Epidermal melanocyte (primary cell): Measurements from ENCODE around the gene CACFD1.

ENCODE experiments used
- DNase-seq: peaks from one replicate; pipeline ENCODE4 v3.0.0; 2011; ENCODE audit warnings: low spot score; ENCODE audit not compliant: insufficient read length

Gene CACFD1

DNA sequence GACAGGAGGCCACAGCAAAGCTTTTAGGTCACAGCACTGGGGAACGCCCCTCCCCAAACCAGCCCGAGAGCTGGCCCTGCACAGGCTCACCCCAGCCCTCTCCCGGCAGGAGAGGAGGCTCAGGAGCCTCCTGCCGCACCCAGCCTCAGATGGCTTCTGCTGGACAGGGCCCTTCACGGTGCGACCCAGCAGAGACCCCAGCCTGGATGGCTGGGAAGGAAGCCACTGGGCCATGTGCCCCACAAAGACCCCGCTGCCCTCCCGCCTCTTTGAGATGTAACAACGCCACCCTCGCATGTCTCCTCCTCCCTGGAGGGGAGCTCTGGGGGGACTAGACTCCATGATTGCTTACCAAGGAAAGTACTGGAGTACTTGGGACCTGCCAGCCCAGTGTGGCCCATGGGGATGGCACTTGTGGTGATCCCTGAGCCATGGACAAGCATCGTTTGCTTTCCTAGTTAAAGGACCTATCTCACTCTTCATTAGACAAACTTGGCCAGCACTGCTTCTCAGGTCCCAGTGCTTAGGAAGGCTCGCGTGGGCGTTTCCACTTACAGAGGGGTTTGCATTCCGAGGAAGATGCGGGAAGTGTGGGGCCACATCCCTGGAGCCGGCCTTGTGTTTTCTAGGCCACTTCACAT, 56.0 kb downstream of the CACFD1 start:
- no peak for DNase-seq

DNA sequence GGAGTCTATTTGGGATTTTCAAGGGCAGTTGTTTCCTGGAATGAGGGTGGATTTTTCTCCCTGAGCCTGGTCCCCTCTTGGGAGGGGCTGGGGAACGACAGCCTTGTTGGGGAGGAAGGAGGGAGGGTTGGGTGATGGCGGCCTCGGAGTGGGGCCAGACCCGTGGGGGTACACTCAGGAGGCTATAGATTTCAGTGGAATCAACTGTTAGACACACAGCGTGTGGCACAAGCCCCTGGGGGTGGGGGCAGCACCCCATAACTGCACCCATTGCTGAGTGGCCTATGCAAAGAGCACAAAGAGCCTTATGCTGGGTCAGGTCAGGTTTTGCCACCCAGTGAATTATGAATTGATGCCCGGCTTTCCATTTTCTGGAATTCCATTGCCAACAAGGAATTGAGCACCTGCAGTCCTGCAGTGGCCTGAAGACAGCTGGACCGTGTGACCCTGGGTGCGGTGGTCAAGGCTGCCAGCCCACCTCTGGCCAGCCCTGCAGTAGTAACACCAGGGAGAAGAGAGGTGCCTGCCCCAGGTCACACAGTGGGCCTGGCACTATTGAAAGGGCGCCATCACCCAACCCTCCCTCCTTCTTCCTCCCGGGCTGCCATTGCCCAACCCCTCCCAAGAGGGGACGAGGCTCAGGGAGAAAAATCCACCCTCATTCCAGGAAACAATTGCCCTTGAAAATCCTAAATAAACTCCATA, 56.6 kb downstream of the CACFD1 start:
- DNase-seq: no peak

DNA sequence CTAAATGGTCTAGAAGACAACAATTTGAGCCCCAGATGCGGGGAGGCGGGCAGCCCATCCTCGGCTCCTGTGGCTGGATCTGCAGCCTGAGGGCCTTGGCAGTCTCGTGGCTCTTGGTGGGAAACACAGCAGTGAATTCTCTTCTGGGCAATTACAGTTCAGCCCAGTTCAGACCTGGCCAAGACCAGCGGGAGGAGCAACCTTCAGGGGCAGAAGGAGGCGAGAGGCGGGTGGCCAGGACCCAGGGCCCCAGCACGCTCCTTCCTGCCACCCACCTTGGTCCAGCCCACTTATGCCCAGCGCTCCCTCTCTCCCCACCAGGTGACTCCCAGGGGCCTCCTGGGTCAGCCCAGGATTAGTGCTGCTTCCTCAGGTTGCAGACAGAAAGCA, 57.2 kb downstream of the CACFD1 start:
- no peak for DNase-seq

DNA sequence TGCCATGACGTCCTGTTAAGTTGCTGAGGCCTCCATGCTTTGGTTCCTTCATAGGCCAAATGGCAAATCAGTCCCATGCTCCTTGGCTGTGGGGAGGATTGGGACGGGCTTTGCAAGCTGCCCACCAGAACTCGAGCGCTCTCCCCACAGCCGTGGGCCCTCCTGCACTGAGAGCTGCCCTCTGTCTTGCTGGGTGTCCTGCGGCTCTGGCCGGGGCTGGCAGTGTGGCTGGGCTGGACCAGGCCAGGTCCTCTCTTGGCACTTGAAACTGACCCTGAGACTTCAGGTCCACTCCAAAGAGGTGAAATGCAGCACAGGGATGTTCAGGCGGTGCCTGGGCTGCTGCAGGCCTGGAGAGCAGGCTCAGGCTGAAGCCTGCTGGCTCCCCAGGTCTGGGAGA, 57.9 kb downstream of the CACFD1 start:
- no peak for DNase-seq

DNA sequence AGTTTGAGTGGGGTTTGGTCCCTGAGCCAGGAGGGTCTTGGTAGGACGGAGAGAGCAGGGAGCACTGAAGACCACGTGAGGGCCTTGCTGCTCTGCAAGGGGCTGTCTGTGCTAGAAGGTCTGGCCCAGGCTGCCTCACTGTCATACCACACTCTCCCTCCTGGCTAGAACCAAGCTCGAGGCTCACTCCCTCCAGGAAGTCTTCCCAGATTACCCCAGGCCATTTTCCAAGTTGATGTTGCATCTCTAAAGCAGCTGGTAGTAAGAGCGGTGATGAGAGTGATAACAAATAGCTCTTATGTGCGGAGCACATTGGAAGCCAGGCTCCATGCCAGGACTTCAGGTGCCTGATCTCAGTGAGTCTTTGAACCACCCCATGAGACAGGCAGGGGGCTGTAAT, 58.4 kb downstream of the CACFD1 start:
- DNase-seq: no peak

DNA sequence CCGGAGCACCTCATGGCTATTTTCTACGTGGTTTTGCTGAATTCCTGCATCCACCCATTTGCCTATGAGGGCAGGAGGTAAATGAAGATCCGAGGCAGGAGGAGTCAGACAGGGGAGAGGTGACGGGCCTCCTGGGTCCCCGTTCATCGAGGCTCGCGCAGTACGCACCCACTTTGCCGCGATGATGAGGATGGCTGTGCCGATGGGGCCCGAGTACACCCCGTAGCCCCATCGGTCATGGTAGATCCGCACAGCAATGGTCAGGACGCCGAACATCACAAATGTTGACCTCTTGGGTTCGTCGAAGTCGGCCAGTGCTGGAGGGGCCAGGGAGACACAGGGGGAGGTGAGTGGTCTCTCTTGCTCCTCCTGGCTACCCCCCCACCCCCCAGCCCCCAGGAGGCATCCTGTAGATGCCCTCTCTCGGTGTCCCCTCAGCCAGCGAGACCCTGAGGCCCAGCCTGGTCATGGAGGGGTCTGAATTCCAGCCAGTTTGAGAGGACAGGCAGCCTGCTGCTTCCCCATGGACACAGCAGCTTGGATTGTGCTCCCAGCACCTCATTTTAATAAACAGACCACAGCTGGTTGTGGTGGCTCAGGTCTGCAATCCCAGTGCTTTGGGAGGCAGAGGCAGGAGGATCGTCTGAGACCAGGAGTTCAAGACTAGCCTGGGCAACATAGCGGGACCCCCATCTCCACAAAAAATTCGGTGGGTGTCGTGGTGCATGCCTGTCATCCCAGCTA, 59.1 kb downstream of the CACFD1 start:
- no peak for DNase-seq

DNA sequence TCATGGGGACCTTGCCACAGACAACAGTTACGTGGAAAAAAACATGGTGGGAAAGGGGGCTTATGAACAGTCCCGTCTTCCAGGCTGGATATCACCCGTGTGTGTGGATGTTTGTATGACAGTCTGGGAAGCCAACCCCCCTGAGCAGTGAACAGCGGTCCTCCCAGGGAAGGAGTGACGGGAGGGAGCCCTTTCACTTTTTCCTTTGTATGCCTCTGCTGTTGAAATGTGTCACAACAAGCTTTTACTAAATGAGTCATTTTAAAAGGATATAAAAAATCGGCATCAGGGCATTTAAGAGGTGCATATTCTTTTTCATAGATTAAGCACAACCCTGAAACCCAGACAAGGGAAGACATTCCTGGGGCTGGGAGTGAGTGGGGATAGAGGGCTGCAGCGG, 59.9 kb downstream of the CACFD1 start:
- DNase-seq: no peak

DNA sequence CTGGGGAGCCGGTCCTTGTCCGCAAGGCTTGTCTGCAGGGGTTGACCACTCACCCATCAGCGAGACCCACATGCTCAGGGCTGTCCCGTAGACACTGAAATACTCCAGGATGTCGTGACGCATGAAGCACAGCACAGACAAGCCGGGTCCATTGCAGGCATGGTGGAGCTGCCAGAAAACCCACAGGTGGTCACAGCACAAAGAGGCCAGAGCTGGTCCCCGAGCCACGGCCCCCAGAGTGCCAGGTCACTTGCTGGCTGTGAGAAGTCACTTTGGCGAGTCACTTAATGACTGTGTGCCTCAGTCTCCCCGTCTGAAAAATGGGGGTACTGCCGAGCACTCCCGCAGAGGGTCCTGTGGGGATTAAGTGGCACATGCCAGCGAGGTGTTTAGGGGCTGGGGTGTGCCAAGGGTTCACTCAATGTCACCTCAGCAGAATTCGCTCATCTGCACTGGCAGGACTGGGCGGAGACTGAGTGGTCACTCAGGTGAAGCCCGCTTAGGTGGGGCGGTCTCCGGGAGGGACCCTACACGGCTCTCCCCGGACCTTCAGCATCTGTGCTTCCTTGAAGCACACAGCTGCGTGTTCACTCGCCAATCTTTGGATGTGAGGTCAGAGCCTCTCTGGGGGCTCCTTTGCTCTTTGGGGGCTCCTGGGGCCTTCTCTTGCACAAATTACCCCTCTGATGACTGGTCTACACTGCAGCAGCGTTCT, 60.5 kb downstream of the CACFD1 start:
- no peak for DNase-seq
